AG10803 (cell line): ENCODE results near the gene TRIM38.

Experiments
- DNase-seq: peaks from one replicate; pipeline ENCODE4 v3.0.0; 2010; ENCODE audit warnings: low read depth
- H3K4me3 ChIP-seq: 2 replicates; pipeline ENCODE4 v1.5.1; 2011; ENCODE audit warnings: mild to moderate bottlenecking, low read length, control low read depth
- TF ChIP-seq, protein P1 (sequence below): conservative IDR thresholded peaks from 2 replicates; pipeline ENCODE4 v1.5.1; 2011; ENCODE audit warnings: mild to moderate bottlenecking, low read length, control low read depth, inconsistent platforms

The TRIM38 gene

DNA sequence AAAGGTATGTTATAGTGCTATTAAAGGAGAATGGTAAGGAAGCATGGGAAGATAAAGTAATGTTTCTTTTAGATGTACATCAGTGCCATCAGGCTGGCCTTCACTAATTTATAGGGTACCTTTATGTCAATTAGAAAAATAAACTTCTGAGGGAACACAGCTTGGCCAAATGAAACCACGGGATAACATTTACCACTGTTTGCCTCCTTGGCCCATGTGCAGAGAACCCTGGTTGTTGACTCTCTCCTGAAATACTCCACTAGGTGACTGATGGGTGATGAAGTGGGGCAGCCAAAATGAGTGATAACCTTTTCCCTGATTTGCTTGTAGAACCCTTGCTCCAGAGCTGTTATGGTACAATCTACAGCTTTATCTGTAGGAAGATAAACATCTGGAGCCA, 9.5 kb downstream of the TRIM38 start:
- TF ChIP-seq, protein P1, sequence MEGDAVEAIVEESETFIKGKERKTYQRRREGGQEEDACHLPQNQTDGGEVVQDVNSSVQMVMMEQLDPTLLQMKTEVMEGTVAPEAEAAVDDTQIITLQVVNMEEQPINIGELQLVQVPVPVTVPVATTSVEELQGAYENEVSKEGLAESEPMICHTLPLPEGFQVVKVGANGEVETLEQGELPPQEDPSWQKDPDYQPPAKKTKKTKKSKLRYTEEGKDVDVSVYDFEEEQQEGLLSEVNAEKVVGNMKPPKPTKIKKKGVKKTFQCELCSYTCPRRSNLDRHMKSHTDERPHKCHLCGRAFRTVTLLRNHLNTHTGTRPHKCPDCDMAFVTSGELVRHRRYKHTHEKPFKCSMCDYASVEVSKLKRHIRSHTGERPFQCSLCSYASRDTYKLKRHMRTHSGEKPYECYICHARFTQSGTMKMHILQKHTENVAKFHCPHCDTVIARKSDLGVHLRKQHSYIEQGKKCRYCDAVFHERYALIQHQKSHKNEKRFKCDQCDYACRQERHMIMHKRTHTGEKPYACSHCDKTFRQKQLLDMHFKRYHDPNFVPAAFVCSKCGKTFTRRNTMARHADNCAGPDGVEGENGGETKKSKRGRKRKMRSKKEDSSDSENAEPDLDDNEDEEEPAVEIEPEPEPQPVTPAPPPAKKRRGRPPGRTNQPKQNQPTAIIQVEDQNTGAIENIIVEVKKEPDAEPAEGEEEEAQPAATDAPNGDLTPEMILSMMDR: no peak
- H3K4me3 ChIP-seq: no peak overlapping the region
- DNase-seq: no peak

DNA sequence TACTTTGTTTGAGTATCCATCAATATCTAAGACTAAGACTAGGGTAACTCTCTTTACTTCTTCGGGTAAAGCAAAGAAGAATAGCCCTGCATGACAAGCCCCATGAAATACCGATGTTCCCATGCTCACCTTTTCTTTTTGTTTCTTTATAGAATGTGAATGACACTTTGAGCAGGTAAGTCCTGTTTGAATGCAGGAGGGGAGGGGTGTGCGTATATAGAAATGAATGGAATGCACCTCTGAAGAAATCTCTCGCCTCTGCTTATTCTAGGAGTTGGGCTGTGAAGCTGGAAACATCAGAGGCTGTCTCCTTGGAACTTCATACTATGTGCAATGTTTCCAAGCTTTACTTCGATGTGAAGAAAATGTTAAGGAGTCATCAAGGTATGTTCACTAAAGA, 10.3 kb downstream of the TRIM38 start:
- TF ChIP-seq, protein P1: no peak
- DNase-seq: no peak
- H3K4me3 ChIP-seq: no peak overlapping the region

DNA sequence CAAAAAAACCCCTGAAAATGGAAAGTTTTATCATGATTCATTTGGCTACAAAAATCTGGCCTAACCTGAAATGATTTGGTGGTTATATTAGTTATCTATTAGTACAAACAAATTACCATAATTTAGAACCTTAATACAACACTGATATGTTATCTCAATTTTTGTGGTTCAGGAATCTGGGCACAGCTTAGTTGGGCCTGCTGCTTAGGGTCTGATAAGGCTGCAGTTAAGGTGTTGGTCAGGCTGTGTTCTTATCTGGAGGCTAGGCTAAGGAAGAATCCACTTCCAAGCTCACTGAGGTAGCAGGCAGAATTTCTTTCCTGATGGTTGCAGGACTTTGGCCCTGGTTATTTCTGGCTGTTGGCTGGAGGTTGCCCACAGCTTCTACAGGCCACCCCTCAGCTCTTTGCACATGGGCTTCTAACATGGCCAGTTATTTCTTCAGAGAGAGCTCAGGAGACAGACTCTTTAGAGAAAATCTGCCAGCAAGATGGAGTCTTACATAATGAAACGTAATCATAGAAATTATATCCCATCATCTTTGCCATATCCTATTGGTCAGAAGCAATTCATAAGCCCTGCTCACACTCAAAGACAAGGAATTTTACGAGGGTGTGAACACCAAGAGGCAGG, 11.4 kb downstream of the TRIM38 start:
- TF ChIP-seq, protein P1: no peak
- H3K4me3 ChIP-seq: no peak overlapping the region
- no peak for DNase-seq

DNA sequence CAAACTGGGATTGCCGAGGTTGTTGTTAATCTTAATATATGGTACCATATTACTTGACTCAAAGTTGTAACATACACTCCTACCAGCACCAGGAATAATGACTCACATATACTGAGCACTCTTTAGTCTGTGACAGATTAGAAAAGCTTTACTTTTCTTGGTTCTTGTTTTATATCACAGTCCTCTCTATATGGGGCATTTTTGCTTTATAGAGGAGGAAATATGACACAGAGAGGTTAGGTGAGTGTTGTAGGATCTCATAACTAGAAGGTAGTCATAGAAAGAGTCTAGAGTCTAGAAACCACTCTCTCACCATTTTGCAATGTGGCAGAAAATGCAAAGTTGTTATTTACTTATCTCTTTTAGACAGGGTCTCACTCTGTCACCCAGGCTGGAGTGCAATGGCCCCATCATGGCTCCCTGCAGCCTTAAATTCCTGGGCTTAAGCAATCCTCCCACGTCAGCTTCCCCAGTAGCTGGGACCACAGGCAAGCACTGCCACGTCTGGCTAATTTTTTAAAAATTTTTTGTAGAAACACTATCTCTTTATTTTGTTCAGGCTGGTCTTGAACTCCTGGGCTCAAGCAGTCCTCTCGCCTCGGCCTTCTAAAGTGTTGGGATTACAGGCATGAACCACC, 13.4 kb downstream of the TRIM38 start:
- no peak for DNase-seq
- no peak overlapping the region for H3K4me3 ChIP-seq
- TF ChIP-seq, protein P1: no peak

DNA sequence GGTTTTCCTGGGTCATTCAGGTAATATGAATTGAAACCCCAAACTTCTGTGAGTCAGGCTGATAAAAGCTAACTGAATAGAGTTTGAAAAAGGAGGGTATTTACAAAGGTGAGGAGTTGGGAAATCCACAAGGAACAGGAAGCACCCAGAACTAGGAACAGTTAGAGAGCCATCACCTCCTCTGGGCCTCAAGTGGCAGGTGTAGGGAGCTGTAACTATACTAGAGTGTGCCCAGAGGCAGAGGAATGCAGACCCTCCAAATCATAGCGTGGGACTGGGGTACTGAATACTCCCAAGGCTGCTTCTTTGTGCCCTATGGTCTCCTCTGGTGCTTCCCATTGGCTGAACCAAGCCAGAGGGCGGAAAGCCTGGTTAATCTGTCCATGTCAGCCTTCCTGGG, 18.3 kb downstream of the TRIM38 start:
- TF ChIP-seq, protein P1: no peak
- no peak for DNase-seq
- no peak overlapping the region for H3K4me3 ChIP-seq

DNA sequence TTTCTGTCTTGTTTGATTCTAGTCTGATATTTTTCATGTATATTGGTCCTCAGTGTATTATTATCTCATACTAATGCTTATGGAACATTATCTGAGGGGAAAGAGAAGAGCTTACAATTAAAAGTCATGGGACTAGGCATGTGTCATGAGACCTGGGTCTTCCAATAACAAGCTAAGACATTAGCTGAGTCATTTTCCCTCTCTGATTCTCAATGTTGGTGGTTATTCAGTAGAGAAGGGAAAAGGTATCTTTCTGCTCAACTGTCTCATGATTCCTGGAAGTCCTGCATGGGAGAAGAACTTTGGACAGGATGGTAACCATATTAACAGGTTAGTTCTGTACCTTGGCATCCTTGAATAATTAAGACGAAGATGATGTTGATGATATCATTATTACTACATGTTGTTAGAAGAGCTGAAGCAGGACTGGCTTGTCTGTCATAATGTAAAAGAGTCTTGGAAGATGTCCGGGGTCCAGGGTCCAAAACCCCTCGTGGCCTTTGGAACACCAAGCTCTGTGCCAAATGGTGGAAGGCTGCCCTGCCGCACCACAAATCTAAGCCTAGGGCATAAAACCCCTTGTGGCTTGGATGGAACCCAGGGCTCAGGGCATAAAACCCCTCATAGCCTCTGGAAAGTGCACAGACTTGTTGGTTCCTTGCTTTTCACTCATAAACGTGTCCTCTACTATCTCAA, 19.1 kb downstream of the TRIM38 start:
- no peak overlapping the region for H3K4me3 ChIP-seq
- DNase-seq: no peak
- TF ChIP-seq, protein P1: no peak

DNA sequence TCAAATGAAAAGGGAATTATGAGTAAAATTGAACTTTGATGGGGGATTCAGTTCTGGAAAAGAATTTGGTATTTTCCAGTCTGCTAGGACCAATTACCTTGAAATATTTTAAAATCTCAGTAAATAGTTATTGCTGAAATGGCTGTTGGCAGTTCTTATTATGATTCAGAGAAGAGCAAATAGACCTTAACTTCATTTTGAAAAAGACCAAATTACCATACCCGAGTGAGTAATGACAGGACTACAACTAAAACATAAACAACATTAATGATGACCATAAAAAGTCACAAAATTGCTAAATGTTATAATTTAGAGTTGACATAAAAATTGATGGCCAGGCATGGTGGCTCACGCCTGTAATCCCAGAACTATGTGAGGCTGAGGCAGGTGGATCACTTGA, 21.7 kb downstream of the TRIM38 start:
- no peak overlapping the region for H3K4me3 ChIP-seq
- no peak for DNase-seq
- TF ChIP-seq, protein P1: no peak
